Stimulated activated CD8-positive, alpha-beta memory T cell treated with anti-CD3 and anti-CD28 coated beads, Interleukin-12 subunit alpha, Interleukin-12 subunit beta, amount 100 ng/mL, for 4 hours (primary cell): ENCODE data around the gene PPFIA1.

Experiments used
- DNase-seq: peaks from one replicate; pipeline ENCODE4 v3.0.0-alpha.2; 2020; ENCODE audit warnings: low read depth

Gene PPFIA1

GRCh38 chr11:70297341-70297740 lies 26.9 kb downstream of the PPFIA1 start:
- DNase-seq: no peak

GRCh38 chr11:70298243-70298915 lies 27.9 kb downstream of the PPFIA1 start:
- no peak for DNase-seq

GRCh38 chr11:70299636-70300035 lies 29.1 kb downstream of the PPFIA1 start:
- no peak for DNase-seq

- DNase-seq: no peak
These were observed 30.7 kb downstream of the PPFIA1 start for GRCh38 chr11:70301191-70301590.

GRCh38 chr11:70301721-70302418 lies 31.4 kb downstream of the PPFIA1 start:
- DNase-seq: no peak

GRCh38 chr11:70302419-70302752 lies 31.9 kb downstream of the PPFIA1 start:
- no peak for DNase-seq

- DNase-seq: no peak
These were observed 32.6 kb downstream of the PPFIA1 start for GRCh38 chr11:70303070-70303469.

GRCh38 chr11:70304208-70304603 lies 33.7 kb downstream of the PPFIA1 start:
- DNase-seq: no peak

GRCh38 chr11:70305501-70305900 lies 35.0 kb downstream of the PPFIA1 start:
- DNase-seq: no peak

GRCh38 chr11:70306586-70307033 lies 36.1 kb downstream of the PPFIA1 start:
- no peak for DNase-seq

- no peak for DNase-seq
These were observed 36.7 kb downstream of the PPFIA1 start for GRCh38 chr11:70307176-70307575.

GRCh38 chr11:70311616-70312015 lies 41.1 kb downstream of the PPFIA1 start:
- no peak for DNase-seq

GRCh38 chr11:70312401-70313357 lies 42.2 kb downstream of the PPFIA1 start:
- DNase-seq: no peak

- no peak for DNase-seq
These were observed 43.5 kb downstream of the PPFIA1 start for GRCh38 chr11:70313945-70314344.

GRCh38 chr11:70314730-70315129 lies 44.2 kb downstream of the PPFIA1 start:
- no peak for DNase-seq

GRCh38 chr11:70315716-70316115 lies 45.2 kb downstream of the PPFIA1 start:
- DNase-seq: no peak

GRCh38 chr11:70317581-70318305 lies 47.3 kb downstream of the PPFIA1 start:
- no peak for DNase-seq

GRCh38 chr11:70319396-70320076 lies 49.0 kb downstream of the PPFIA1 start:
- DNase-seq: no peak

- DNase-seq: no peak
These were observed 52.2 kb downstream of the PPFIA1 start for GRCh38 chr11:70322666-70323065.

GRCh38 chr11:70323806-70324205 lies 53.3 kb downstream of the PPFIA1 start:
- no peak for DNase-seq

- DNase-seq: no peak
These were observed 54.1 kb downstream of the PPFIA1 start for GRCh38 chr11:70324376-70325115.
